ENCODE data around the gene KLF13.
"Not testable (repeated sequence)": the region's sequence is repeated elsewhere in the genome, so short reads cannot be mapped to it uniquely, and the experiment has no call there.

KLF13 gene

DNA sequence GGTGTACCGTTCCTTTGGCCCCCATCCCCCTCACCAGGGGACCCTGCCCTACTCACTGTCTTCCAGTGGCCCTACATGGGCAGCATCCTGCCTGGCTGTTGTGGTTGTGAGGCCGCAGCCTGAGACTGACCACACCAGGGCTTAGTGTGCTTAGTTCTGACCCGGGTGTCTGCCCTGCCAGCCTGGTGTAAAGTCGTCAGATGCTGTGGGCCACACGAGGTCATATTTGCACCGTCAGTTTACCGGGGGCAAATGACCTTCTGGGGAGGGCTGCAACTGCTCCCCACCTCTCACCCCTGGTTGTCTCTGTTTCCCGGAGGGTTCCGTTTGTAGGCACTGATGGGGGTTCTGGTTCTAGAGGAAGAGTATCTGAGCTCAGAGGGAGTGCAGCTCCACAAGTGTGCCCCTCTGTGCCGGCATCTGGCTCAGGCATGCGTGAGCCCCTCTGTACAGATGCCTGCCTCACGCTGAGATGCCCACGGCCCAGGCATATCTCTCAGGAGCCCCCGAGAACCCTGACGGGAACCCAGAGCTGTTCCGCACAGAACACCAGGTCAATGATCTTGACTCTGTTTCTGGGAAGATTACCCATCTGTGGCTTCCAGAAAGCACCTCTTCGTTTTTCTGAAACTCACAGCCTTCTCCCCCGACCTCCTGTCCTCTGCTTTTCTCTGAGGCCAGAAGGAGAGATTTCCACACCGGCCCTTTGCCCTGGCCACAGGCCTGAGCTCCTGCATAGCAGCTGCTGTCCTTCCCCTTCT lies 19.2 kb downstream of the KLF13 start:
- no peak for DNase-seq (ENCODE audit: low spot score)

DNA sequence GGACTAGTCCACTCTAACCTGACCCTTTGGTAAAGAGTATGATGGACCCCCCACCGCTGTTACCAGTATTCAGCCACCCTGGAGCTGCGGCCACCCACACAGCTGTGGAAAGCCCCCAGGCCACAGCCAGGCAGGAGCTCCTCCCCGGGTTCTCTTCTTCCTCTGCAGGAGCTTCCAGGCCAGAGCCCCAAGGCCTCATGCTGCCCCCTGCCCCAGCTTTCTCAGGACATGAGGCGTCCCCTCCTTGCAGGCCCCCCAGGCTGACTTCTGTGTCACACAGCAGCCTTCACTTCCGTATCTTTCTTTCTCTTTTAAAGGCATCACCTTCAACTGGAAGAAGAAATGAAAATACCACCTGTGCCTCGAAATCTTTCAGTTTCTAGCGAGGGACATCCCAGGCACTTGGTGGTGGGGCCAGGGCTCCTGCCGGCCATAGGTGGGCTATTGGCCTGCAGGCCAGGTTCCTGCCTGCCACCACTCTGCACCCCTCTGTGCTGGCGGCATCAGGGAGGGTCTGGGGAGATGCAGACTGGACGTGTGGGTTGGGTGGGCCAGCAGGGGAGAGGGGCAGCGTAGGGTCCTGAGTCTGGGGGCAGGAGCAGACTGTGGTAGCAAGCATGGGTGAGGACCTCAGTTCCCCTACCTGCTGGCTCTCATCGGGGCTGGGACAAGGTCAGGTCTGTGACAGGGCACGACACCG lies 19.9 kb downstream of the KLF13 start:
- no peak for DNase-seq (ENCODE audit: low spot score)

DNA sequence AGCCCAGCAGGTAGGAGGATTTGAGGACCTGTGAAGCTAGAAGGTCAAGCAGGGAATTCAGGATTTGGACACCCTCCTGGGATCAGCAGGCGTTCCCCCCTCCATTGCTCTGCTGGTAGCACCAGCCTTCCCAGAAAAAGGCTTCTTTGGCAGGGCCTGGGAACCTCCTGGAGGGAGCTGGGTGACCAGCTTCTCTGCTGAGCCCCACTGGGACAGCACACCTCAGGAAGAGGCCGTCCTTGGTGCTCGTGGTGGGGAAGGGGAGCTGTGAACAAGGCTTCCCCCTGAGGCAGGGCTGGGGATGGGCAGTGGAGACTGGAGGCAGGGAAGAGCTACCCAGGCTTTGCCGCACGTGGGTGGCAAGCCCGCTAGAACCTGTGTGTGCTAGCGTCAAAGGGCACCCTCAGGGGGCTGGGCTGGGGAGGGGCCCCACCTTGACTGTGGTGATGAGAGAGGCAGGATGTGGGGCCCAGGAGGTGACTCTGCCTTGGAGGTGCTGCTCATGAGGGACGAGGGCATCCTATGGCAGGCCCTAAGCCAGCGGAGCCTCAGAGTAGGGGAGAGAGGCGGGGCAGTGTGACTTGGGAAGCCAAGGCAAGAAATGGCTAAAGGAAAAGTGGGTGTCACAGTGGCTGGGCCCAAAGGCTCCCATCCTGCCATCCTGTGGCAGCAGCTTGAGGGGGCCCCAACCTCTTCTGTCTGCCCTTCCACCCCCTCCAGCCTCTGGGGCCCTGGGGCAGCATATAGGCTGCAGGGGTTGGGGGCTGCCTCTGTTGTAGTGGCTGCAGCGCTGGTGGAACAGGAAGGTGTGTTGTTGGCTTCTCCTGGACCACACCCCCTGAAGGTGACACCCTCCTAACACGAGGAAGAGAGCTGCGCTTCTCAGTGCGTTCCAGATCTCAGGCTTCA lies 20.7 kb downstream of the KLF13 start:
- DNase-seq (ENCODE audit: low spot score) = no peak

DNA sequence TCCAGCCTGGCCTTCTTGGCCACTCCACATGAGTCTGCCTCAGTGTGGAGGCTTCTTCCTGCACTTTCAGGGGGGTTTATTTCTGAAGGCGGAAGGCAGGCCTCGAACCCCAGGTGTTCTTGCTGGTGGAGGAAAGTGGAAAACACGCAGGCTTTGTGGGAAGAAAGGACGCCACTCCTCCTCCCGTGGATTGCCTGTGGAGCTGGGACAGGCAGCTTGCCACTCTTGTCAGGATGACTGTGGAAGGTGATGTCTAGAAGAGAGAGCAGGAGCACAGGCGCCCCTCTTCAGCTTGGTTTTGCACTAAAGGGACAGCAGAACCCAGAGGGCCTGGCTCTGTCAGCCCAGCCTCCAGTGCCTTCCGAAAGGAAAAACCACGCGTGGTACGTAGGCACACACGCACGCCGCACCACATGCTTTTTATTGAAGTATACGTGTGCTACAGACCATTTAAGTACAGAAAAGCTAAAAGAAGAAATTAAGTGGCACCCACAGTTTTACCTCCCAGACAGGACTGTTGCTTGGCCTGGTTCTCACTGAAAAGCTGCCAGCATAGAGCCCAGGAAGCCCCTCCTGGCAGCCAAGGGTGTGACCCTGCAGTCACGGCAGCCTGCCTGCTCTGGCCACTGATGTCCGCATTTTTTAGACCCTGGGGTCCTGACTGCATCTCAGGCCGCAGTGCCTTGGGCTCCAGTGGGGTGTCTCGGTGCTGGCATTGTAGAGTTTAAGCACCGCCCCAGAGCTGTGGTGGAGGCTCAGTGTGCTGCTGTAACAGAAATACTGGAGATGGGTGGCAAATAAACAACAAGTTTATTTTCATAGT lies 21.6 kb downstream of the KLF13 start:
- no peak for DNase-seq (ENCODE audit: low spot score)

GRCh38 chr15:31349233-31350141 lies 22.9 kb downstream of the KLF13 start:
- no peak for DNase-seq (ENCODE audit: low spot score)

DNA sequence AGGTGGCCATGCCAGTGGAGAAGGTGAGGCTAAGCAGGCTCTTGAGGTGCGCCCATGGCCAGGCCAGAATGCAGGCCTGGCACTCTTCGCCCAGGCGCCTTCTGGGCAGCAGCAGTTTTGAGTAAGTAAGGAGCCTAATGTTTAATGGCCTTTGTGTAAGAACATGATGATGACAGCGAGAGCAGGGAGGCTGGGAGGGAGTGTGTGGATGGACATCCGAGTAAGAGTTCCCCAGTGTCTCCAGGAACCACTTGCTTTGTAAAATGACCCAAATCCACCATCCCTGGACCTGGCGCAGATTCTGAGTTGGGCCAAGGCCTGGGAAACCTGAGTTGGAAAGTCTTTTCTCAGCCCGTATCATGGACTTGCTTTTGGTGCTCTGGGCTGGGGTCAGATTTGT lies 24.1 kb downstream of the KLF13 start:
- no peak for DNase-seq (ENCODE audit: low spot score)

GRCh38 chr15:31352339-31352751 lies 25.7 kb downstream of the KLF13 start:
- DNase-seq (ENCODE audit: low spot score) = no peak

DNA sequence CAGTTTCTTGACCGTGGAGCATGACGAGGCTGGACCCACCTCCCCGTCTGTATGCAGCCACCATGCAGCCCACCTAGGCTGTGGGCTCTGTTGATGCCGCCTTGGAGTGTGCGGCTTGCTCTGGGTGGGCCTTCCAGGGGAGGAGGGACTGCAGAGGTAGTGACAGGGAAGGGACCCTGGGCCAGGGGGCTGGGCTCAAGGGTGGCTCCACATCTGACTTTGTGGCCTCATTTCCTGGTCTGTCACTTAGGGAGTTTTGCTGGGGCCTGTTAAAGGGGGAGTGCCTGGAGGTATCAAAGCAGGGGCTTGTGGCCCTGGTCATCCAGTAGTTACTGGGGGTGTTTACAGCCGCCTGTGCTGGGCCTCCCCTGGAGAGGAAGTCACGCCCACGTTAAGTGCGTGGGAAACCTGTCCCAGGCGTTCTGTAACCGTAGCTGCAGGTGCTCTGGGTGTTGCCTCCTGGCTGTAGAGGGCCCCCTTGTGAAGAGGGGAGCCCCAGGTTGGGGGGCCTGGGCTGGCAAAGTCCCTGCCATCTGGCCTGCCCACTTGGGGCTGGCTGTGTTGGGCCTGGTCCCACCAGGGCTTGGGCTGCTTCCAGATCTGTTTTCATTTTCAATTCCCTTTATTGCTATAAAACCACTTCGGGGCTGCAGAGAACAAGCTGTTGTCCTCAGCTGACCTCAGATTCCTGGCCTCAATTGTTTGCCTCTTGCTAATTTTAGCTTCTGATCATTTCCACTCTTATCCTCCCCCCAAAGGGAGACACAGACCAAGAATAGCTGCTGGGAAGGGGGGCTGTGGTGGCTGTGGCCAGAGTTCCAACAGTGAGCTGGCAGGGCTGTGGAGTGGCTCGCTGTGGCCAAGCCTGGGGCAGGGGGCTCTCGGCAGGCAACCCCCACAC lies 26.5 kb downstream of the KLF13 start:
- DNase-seq (ENCODE audit: low spot score) = peak; percentile 88

DNA sequence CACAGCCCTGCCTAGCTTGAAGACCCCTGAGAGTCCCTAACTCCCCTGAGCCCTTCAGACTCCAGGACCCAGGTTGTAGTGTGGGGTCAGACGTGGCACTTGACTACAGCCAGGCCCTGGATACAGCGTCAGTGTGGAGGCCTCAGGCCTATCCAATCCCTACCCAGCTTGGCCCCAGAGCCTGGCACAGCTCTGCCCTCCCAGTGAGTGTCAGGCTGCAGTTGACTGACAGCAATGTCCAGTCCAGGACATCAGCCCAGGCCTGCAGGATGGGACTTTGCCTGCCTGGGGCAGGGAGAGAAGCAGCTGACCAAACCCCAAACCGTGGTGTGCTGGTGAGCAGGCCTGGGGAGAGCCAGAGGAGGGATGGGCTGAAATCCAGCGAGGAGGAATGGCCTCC lies 27.3 kb downstream of the KLF13 start:
- DNase-seq (ENCODE audit: low spot score) = peak; percentile 61

- DNase-seq (ENCODE audit: low spot score) = not testable (repeated sequence)
Measured at GRCh38 chr15:31356097-31356496, 29.5 kb downstream of the KLF13 start.

DNA sequence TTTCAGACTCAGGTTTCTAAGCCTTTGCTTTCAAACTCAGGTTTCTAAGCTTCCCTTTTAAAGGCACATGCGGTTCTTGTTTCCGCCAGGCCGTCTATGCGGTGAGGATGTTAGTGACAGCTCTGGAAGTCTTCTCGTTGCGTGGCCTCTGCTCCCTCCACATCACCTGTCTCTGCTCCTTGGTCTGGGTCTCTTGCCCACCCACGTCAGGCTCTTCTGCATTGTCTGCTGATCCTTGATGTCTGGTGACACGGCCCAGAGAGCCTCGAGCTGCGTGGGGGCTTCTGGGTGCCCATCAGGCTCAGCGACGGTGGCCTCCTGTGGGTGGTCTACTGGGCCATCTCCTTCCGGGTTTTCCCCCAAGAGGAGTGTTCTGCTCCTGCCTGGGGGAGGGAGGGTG lies 30.5 kb downstream of the KLF13 start:
- DNase-seq (ENCODE audit: low spot score) = no peak

DNA sequence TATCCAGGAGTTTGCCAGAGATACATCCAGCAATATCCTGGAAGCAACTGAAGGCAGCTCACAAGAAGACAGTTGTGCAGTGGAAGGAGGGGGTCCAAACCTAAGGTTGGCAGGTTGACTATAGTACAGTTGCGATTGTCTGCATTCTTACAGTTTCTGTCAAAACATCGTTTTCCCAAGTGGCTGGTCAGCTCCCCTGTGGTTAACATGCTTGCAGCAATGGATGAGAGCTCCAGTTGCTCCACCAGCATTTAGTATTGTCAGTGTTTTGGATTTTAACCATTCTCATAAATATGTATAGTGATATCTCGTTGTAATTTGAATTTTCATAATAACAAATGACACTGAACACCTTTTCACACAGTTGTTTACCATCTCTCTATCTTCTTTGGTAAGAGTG lies 31.5 kb downstream of the KLF13 start:
- no peak for DNase-seq (ENCODE audit: low spot score)

GRCh38 chr15:31358957-31359701 lies 32.5 kb downstream of the KLF13 start:
- no peak for DNase-seq (ENCODE audit: low spot score)

DNA sequence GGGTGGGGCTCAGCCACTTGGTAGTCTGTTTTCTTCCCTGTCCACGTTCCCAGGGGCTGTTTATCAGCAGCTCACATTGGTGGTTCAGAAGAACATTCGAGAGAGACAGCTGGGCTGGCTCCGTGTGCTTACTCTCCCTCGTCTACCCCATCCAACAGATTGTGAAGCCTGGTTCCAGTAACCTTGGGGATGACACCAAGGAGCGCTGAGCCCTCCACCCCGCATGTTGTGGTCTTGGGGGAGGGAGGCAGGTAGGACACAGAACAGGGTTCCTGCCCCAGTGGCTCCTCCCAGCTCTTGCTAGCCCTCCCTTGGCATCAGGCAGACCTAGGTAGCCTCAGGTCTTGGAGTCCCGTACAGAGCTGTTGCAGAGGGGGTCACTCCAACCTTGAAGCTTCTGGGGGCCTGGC lies 33.1 kb downstream of the KLF13 start:
- DNase-seq (ENCODE audit: low spot score) = no peak

GRCh38 chr15:31360158-31360561 lies 33.5 kb downstream of the KLF13 start:
- DNase-seq (ENCODE audit: low spot score) = no peak

DNA sequence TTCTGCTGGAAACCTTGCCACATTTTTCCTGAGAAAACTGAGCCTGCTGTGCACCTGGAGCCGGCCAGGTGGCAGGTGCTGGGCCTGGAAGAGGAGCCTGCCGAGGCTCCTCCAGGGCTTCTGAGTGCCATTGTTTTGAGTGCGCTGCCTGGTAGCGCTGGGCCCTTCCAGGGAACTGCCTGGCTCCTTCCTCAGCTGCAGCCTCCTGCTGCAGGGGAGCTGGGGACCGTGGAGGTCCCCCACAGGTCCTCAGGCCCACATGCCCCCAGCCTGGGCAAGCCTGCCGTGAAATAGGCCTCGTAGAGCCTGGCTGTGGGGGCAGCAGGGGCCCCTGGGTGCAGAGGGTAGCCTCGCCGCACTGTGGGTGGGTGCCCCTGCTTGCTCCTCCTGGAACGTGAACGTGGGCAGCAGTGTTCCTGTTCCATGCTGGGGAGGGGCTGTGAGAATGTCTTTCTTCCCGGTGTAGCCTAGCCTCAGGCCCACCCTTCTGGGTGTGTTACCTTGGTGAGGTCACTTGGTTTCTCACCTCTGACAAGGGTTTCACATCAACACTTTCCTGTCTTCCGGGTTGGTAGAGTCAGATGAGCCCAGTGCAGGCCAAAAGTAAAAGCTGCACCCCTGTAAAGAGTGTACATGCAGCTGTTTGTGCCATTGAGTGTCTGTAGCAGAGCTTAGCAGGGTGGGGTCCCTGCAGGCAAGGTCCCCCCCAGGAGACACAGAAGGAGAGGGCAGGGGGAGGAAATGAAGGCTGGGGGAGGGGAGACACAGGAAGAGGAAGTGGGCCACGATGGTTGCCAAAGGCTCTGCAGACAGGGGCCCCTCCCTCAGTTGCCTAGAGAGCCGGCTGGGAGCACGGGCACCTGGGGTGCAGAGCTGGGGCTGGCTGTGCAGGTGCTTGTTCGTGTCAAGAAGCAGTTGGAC lies 34.5 kb downstream of the KLF13 start:
- no peak for DNase-seq (ENCODE audit: low spot score)

DNA sequence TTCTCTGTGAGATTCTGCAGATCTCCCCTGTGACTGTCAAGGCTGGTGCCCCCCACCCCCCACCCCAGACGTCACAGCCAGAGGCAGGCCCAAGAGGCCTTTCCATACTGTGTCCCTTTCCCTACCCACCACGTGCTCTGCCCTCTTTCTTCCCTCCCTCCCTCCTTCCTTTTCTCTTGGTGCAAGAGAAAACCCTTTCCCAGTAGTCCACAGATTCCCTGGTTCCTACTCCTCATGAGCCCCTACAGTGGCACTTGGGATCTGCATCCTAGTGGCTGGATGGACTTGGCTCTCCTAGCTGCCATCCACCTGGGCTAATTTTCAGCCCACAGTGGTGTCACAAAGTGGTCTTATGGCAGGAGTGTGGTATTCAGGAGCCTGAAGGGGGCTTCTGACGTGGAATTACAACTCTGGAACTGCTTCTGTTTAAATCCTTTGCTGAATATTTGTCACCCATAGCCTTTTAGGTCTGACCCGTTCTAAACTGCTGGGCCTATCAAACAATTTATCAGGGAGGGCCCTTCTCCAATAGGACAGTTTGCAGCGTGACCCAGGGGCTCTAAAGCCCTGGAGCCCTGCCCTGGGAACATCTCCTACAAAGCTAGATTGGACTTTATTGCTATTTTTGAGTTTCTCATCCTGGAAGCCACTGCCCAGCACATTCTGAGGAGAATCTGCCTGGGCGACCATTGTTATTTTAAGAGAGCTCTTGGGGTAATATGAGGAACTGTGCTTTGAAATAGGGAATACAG lies 35.3 kb downstream of the KLF13 start:
- DNase-seq (ENCODE audit: low spot score) = no peak

Measured in GM03348 (cell line).